Measurements from ENCODE around the gene WDR82.

DNA sequence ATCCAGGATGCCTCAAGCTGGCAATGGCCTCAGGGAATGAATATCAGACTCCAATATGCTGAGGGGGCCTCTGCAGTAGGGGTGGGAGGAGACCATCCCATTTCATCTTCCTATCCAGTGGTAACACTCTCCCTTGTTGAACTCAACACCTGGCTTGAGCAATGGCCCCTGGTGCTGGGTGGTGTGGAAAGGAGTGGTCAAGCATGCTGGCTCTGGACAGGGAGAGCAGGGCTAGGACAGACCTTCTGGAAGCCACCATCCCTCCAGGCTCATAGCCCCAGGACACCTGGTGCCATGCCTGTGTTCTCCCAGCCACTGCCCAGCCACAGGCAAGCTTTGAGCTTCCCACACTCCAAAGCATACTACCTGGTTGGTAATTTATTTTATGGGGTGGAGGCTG, 47.2 kb upstream of the WDR82 start:
- TF ChIP-seq, protein P1, sequence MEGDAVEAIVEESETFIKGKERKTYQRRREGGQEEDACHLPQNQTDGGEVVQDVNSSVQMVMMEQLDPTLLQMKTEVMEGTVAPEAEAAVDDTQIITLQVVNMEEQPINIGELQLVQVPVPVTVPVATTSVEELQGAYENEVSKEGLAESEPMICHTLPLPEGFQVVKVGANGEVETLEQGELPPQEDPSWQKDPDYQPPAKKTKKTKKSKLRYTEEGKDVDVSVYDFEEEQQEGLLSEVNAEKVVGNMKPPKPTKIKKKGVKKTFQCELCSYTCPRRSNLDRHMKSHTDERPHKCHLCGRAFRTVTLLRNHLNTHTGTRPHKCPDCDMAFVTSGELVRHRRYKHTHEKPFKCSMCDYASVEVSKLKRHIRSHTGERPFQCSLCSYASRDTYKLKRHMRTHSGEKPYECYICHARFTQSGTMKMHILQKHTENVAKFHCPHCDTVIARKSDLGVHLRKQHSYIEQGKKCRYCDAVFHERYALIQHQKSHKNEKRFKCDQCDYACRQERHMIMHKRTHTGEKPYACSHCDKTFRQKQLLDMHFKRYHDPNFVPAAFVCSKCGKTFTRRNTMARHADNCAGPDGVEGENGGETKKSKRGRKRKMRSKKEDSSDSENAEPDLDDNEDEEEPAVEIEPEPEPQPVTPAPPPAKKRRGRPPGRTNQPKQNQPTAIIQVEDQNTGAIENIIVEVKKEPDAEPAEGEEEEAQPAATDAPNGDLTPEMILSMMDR (conservative IDR thresholded peaks at IDR 0.05 in 1 of 2, IDR thresholded peaks at IDR 0.05 in 1 of 2; ENCODE audit: low read depth in 1 of 2, low read length in 2 of 2): no peak
- TF ChIP-seq EZH2 (IDR thresholded peaks at IDR 0.05; ENCODE audit: low read length, missing control alignments): no peak

Measured in fibroblast of lung (primary cell).